Uterus (tissue), 4 donors: ENCODE measurements around the gene OR51A2. TPM values are rescaled to one million over a fixed set of nuclear protein-coding genes. Genes with fewer than 3 reads are reported as not detected.

ENCODE experiments used
- DNase-seq, 2 donors: peaks; one replicate each; pipeline ENCODE4 v3.0.0-alpha.2; 2019 to 2020
- H3K27ac ChIP-seq, 2 donors: fragments of 200-600 bp; sonication (generic); 1 replicate in 1 of 2; 2 replicates in 1 of 2; pipeline ENCODE4 v1.5.1; 2016 to 2018
- H3K27me3 ChIP-seq, 2 donors: fragments of 200-600 bp; sonication (generic); one replicate each; pipeline ENCODE4 v1.5.1; 2018 to 2019; ENCODE audit warnings: control low read depth in 1 of 2
- H3K36me3 ChIP-seq, 2 donors: fragments of 200-600 bp; sonication (generic); one replicate each; pipeline ENCODE4 v1.5.1; 2019; ENCODE audit warnings: control low read depth in 1 of 2
- H3K4me1 ChIP-seq, 2 donors: fragments of 200-600 bp; sonication (generic); one replicate each; pipeline ENCODE4 v1.5.1; 2018 to 2019; ENCODE audit warnings: control low read depth in 1 of 2
- H3K4me3 ChIP-seq, 2 donors: fragments of 200-600 bp; sonication (generic); 1 replicate in 1 of 2; 2 replicates in 1 of 2; pipeline ENCODE4 v1.5.1; 2018 to 2019; ENCODE audit warnings: mild to moderate bottlenecking in 1 of 2
- H3K9me3 ChIP-seq, 2 donors: fragments of 200-600 bp; sonication (generic); one replicate each; pipeline ENCODE4 v1.5.1; 2019; ENCODE audit warnings: control low read depth in 1 of 2
- POLR2A ChIP-seq, 2 donors: fragments of 450-650 bp; IDR thresholded peaks; one replicate each; pipeline ENCODE4 v1.6.1; 2016; ENCODE audit warnings: antibody characterized with exemption in 2 of 2, mild to moderate bottlenecking in 1 of 2, moderate library complexity in 1 of 2
- intact Hi-C: fragments of 100-400 bp; cut with DNase I; formaldehyde crosslinking; loops from one replicate; pipeline ENCODE4 v1.15.1; 2023; ENCODE audit warnings: low total_unique reads
- total RNA-seq, 4 donors: library from RNA; depleted of rRNA in 3 of 4; stranded (reverse); fragments of >200 nt in 3 of 4; gene quantifications; one replicate each; pipeline versions ENCODE4 v1.1.0 to v1.2.4, GENCODE V29; 2014 to 2023
- TF ChIP-seq, protein P1 (sequence below), 4 experiments: fragments of 200-600 bp in 2 of 4; fragments of 450-650 bp in 2 of 4; sonication (generic) in 2 of 4; IDR thresholded peaks; one replicate each; pipeline ENCODE4 v1.5.1; 2016 to 2019; ENCODE audit warnings: antibody characterized with exemption in 4 of 4, mild to moderate bottlenecking in 2 of 4, moderate library complexity in 1 of 4
- donor health status: DM: yes; HTN: yes; CAD: no.

OR51A2 gene
- total RNA-seq, 4 donors from 2014 or later = not detected

DNA sequence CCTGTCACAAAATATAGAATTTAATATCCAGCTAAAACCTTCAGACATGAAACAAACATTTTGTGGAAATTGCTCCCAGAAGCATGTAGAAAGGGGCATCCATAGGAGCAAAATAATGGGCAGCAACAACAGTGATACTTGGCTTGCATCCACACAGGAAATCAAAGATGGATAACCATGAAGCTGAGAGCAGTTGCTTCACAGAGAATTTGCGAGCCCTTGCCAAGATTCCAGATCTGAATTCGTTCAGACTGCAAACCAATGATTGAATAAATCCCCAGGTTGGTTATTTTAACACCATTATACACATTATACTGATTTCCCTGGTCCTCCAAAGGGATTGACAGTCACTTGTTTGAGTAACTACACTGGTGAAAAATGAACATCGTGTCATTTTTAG lies 23.5 kb upstream of the OR51A2 start:
- intact Hi-C loops = no loop called here
- DNase-seq = no peak
- Histone ChIP-seq H3K4me3 (no peak overlapping the region), H3K36me3 (no peaks in the 10 kb centered on the region), H3K27ac (no peak overlapping the region), H3K27me3 (no peaks in the 10 kb centered on the region), H3K4me1 (no peaks in the 10 kb centered on the region), H3K9me3 (no peaks in the 10 kb centered on the region)
- no peak for TF ChIP-seq POLR2A (IDR thresholded peaks at IDR 0.05)
- TF ChIP-seq, protein P1, sequence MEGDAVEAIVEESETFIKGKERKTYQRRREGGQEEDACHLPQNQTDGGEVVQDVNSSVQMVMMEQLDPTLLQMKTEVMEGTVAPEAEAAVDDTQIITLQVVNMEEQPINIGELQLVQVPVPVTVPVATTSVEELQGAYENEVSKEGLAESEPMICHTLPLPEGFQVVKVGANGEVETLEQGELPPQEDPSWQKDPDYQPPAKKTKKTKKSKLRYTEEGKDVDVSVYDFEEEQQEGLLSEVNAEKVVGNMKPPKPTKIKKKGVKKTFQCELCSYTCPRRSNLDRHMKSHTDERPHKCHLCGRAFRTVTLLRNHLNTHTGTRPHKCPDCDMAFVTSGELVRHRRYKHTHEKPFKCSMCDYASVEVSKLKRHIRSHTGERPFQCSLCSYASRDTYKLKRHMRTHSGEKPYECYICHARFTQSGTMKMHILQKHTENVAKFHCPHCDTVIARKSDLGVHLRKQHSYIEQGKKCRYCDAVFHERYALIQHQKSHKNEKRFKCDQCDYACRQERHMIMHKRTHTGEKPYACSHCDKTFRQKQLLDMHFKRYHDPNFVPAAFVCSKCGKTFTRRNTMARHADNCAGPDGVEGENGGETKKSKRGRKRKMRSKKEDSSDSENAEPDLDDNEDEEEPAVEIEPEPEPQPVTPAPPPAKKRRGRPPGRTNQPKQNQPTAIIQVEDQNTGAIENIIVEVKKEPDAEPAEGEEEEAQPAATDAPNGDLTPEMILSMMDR (IDR thresholded peaks at IDR 0.05) = no peak

DNA sequence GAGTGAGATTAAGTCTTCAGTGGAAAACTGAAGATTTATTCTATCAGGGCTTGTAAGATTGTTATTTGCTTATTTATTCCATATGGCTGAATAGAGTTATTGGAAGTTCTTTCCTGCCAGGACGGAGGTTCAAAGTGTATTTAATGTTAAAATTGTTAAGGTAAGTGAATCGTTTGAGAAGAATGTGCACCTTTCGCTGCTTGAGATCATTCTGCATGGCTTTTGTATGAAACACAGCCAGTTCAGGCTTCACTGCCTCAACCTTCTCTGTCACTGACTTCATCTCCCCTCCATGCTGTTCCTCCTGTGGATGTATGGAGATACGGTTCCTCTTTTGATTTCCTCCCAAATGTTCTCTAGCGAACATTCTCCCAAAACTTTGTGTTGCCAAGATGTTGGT lies 19.9 kb upstream of the OR51A2 start:
- Histone ChIP-seq H3K9me3 (no peaks in the 10 kb centered on the region), H3K4me3 (no peak overlapping the region), H3K27ac (no peak overlapping the region), H3K27me3 (no peaks in the 10 kb centered on the region), H3K36me3 (no peaks in the 10 kb centered on the region), H3K4me1 (no peaks in the 10 kb centered on the region)
- TF ChIP-seq, protein P1 (IDR thresholded peaks at IDR 0.05) = no peak
- no peak for TF ChIP-seq POLR2A (IDR thresholded peaks at IDR 0.05)
- intact Hi-C loops = no loop called here
- DNase-seq = no peak

DNA sequence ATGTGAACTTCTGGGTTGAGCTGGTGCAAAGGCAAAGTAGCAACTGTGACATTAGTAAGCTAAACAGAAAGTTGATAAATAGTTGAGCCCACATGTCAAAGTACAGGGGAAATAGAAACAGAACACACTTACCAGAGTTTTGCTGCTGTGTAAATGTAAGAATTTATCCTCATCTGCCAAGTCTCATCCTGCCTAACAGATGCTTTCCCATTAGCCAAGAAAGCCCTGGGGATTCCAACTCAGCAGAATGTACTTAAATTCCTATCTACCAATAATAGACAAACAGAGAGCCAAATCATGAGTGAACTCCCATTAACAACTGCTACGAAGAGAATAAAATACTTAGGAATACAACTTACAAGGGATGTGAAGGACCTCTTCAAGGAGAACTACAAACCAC lies 7.3 kb upstream of the OR51A2 start:
- no peak overlapping the region for H3K4me3 ChIP-seq
- H3K9me3 ChIP-seq = no peaks in the 10 kb centered on the region
- H3K27me3 ChIP-seq = no peaks in the 10 kb centered on the region
- TF ChIP-seq, protein P1 (IDR thresholded peaks at IDR 0.05) = no peak
- no peak for TF ChIP-seq POLR2A (IDR thresholded peaks at IDR 0.05)
- no peak for DNase-seq
- H3K36me3 ChIP-seq = no peaks in the 10 kb centered on the region
- intact Hi-C loops = no loop called here
- no peaks in the 10 kb centered on the region for H3K4me1 ChIP-seq
- H3K27ac ChIP-seq = no peak overlapping the region

DNA sequence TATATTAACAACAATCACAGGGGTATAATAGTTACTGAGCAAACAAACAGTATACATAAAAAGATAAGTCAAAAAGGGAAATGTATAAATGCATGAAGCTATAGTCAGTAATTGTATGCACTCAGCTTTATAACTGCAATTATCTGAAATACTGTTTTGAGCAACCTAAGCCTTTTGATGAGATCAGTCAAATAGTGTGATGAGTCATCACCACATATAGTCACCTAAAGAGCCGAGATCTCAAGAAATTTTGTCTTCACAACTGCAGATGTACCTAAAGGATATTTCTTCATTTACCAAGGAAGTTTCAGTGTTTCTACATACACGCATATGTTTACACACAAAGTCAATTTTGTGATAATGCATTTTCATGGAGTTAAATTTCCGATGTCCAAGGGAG lies 5.4 kb upstream of the OR51A2 start:
- no peaks in the 10 kb centered on the region for H3K36me3 ChIP-seq
- intact Hi-C loops = no loop called here
- H3K4me3 ChIP-seq = no peak overlapping the region
- DNase-seq = no peak
- TF ChIP-seq POLR2A (IDR thresholded peaks at IDR 0.05) = no peak
- TF ChIP-seq, protein P1 (IDR thresholded peaks at IDR 0.05) = no peak
- no peaks in the 10 kb centered on the region for H3K9me3 ChIP-seq
- no peaks in the 10 kb centered on the region for H3K27me3 ChIP-seq
- no peak overlapping the region for H3K27ac ChIP-seq
- H3K4me1 ChIP-seq = no peaks in the 10 kb centered on the region

DNA sequence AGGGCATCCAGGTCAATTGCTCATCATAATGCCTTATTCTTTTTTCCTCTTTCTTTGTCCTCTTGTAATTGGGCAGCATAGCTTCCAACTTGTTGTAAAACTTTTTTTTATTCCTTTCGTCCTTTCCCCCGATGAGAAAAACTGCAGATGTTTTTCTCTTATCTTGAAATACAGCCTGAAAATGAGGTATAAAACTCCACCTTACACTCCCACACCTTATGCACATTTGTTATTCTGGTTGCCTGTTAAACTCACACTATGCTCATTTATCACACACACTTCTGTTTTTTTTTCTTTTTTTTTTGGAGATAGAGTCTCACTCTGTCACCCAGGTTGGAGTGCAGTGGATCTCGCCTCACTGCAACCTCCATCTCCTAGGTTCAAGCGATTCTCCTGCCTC lies 1.9 kb upstream of the OR51A2 start:
- no peaks in the 10 kb centered on the region for H3K36me3 ChIP-seq
- no peaks in the 10 kb centered on the region for H3K27me3 ChIP-seq
- intact Hi-C loops = no loop called here
- H3K9me3 ChIP-seq = no peaks in the 10 kb centered on the region
- H3K4me1 ChIP-seq = no peaks in the 10 kb centered on the region
- DNase-seq = no peak
- H3K27ac ChIP-seq = no peak overlapping the region
- TF ChIP-seq POLR2A (IDR thresholded peaks at IDR 0.05) = no peak
- TF ChIP-seq, protein P1 (IDR thresholded peaks at IDR 0.05) = no peak
- no peak overlapping the region for H3K4me3 ChIP-seq
